IPS-NIHi7 (cell line): Measurements from ENCODE around the gene TCF12.
"Not testable (repeated sequence)": the region's sequence is repeated elsewhere in the genome, so short reads cannot be mapped to it uniquely, and the experiment has no call there.

Experiments used
- DNase-seq: peaks from one replicate; pipeline ENCODE4 v3.0.0; 2012; ENCODE audit warnings: mixed read lengths; ENCODE audit errors: extremely low spot score

Gene TCF12

DNA sequence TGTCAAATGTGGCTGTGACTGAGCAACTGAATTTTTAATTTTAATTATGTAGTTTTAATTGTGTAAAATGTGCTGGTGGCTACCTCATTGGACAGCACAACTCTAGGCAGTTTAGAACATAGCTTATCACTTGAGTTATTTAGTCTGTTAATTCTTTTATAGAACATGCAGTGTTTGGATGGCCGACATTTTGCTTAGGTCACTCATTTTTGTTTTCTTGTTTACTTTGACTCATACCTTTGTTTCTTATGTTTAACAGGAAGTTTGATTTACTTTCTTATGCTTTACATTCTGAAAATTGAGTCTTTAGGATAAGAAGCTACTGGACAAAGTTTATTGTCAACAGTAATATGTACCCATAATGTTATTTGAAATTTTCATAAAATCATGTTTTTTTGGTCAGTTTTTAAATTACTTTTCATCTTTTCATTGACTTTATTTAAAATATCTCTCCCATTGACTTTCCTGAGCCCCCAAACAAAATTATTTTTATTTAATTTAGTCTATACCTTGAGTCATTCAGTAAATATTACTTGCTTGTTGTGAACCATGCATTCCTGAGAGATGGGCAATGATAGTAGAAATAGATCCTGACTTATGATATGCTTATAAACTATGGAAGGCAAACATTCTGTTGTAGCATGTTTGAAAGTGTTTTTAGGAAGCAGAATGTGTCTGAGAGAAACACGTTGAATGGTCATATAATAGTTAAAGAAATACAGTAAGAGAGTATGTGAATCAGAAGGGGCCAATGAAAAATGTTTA, 60.6 kb downstream of the TCF12 start:
- no peak for DNase-seq

DNA sequence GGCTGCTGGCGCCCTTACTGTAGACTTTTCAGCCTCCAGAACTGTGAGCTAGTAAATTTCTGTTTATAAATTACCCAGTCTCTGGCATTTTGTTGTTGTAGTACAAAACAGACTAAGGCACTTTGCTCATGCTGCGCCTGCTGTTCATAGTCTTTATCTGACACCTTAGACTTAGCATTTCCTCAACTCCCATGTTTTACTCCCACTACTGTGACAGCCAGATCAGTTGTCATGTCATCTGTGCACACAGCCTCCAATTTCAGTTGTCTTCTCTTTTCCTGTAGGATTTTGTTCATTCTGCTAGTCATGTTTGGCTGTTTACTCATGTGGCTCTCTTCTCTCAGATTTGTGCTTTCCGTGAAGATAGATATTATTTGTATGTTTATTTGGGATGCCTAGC, 62.0 kb downstream of the TCF12 start:
- no peak for DNase-seq

- no peak for DNase-seq
Measured at GRCh38 chr15:56981160-56981559, 62.7 kb downstream of the TCF12 start.

- DNase-seq, result no peak
Measured at GRCh38 chr15:56982987-56983386, 64.5 kb downstream of the TCF12 start.

GRCh38 chr15:56984681-56985481, 66.4 kb downstream of the TCF12 start:
- no peak for DNase-seq

DNA sequence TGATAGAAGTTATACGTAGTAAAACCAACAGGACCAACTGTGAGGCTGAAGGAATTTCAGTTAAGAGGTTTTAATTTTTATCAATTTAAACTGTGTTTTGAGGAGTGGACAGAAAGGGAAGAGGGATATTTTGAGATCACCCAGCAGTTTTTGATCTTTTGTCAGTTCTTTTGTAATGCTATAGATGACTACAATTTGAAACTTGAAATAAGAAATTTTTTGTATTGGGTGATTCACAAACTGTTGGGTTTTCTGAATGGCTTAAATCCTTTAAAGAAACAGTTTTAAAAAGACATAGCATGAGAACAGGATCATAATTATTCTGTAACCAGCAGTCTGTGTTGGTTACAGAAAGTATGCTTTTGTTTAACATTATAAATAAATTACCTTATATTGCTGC, 67.4 kb downstream of the TCF12 start:
- DNase-seq, result no peak

GRCh38 chr15:56987286-56987685, 68.8 kb downstream of the TCF12 start:
- no peak for DNase-seq

GRCh38 chr15:56988219-56988618, 69.8 kb downstream of the TCF12 start:
- no peak for DNase-seq

GRCh38 chr15:56989411-56989924, 71.0 kb downstream of the TCF12 start:
- DNase-seq, result no peak

DNA sequence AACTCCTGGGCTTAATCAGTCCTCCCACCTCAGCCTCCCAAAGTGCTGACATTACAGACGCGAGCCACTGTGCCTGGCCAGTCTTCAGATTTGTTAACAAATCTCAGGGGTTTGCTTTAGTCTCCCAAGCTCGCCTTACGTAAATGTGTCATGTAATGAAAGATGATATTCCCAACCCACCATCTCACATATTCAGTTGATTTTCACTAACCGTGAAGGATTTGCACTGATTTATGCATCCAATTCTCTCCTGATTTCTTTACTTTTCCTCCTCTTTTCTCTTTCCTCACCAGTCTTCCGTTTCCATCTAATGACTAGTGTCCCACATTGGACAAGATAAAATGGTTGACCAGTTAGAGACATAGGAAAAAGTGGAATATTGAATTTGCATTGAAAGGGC, 72.6 kb downstream of the TCF12 start:
- no peak for DNase-seq

GRCh38 chr15:56992725-56993124, 74.3 kb downstream of the TCF12 start:
- no peak for DNase-seq

DNA sequence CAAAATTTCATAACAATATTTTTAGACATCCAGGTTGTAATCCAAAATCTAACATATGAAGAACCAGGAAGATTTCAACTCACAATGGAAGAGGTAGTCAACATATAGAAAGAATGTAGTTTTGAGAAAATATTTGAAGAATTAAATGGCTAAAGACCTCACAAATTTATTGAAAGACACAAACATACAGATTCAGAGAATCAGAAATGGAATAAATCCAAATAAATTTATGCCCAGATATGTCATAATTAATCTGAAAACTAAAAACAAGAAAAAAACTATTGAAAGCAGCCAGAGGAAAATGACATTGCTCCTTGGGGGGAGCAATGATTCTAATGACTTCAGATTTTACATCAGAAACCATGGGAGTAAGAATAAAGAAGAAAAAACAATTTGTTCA, 75.8 kb downstream of the TCF12 start:
- DNase-seq, result no peak

DNA sequence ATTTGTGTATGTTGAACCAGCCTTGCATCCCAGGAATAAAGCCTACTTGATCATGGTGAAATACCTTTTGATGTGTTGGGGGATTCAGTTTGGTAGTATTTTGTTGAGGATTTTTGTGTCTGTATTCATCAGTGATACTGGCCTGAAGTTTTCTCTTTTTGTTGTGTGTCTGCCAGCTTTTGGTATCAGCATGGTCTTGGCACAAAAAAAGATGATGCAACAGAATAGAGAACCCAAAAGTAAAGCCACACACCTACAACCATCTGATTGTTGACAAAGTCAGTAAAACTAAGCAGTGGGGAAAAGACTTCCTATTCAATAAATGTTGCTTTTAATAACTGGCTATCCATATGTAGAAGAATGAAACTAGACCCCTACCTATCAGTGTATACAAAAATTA, 77.6 kb downstream of the TCF12 start:
- DNase-seq, result no peak

DNA sequence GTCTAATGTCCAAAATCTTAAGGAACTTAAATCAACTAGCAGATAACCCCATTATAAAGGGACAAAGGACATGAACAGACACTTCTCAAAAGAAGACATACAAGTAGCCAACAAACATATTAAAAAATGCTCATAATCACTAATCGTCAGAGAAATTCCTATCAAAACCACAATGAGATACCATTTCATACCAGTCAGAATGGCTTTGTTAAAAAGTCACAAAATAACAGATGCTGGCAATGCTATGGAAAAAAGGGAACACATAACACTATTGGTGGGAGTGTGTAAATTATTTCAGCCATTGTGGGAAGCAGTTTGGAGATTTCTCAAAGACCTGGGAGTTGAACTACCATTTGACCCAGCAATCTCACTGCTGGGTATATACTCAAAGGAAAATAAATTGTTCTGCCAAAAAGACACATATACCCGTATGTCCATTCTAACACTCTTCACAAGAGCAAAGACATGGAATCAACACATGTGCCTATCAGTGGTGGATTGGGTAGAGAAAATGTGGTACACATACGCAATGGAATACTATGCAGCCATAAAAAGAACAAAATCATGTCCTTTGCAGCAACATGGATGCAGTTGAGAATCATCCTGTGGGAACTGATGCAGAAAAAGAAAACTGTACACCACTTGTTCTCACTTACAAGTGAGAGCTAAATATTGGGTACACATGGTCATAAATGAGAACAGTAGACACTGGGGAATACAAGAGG, 78.5 kb downstream of the TCF12 start:
- no peak for DNase-seq

DNA sequence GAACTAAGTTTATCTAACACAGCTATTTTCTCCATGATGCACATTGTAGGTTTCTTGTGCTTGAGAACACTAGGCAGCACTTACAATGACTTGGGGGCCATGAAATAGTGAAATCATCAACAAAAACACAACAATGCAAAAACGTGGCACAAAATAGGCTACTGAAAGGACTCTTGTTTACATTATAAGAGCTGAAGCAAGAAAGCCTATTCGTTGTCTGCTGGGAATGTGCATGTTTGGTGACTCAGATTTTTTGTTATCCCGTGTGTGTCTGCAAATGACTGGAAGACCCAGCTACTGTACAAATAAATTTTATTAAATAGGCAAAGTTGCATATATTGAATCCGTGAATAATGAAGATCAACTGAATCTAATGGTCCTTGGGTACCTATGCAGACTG, 85.0 kb downstream of the TCF12 start:
- no peak for DNase-seq

GRCh38 chr15:57005244-57005643, 86.8 kb downstream of the TCF12 start:
- DNase-seq, result no peak

- not testable (repeated sequence) for DNase-seq
Measured at GRCh38 chr15:57007797-57008196, 89.4 kb downstream of the TCF12 start.

DNA sequence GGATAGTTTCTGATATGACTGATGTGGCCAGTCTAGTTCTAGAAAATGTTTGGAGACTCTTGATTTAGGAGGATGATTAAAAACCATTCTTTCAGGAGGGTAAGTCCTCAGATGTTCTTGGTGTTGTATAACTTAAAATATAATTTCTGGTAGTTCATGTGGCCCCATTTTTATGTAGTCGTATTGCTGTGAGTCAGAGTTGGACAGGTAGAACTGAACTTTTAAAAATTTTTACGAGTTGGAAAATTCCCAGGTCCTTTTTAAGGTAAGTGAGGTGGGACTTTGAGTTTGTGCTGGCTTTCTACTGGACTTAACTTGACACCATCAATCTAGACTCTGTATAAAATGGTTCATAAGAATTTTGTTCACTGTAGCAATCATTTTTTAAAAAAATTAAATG, 92.3 kb downstream of the TCF12 start:
- no peak for DNase-seq

DNA sequence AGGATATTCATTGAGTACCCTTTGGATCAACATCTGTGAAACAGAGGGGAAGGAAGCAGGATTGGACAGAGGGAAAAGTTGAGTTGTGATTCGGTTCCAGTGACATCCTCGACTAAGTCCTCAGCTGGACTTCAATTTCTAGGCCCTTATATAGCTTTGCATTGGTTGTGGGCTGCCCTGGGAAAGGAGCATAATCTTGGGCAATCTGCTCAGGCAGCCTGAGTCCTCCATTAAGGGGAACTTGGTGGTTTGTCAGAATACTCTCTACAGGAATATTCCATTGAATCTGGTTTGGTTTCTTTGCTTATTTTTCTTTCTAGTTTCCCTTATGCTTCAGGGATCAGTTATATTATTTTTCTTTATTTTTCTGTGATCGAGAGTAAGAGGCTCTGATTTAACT, 94.1 kb downstream of the TCF12 start:
- no peak for DNase-seq

DNA sequence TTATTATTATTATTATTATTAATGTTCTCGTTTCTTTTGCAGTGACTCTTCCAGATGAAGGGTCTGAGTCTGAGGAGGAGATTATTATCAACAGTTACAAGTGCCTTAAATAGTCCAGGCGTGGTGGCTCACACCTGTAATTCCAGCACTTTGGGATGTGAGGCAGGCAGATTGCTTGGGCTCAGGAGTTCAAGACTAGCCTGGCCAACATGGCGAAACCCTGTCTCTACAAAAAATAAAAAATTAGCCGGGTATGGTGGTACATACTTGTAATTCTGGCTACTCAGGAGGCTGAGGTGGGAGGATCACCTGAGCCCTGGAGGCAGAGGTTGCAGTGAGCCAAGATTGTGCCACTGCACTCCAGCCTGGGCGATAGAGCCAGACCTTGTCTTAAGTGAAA, 96.5 kb downstream of the TCF12 start:
- not testable (repeated sequence) for DNase-seq

DNA sequence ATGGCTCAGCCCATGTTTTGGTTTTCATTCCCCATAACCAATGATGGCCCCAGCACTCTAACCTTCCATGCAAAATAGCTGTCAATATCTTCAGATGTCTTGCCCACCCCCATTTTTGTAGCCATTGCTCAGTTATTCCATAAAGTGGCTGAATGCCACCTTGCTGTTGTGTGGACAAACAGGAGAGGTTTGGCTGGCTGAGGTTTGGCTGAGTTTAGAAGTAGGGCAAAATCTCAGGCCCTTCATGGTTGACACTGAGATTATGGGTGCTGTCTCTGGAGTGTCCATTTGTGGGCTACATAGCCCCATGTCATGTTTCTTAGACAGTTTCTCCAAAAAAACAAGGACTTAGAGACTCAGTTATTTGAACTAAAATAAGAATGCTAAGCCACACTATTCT, 96.9 kb downstream of the TCF12 start:
- no peak for DNase-seq

DNA sequence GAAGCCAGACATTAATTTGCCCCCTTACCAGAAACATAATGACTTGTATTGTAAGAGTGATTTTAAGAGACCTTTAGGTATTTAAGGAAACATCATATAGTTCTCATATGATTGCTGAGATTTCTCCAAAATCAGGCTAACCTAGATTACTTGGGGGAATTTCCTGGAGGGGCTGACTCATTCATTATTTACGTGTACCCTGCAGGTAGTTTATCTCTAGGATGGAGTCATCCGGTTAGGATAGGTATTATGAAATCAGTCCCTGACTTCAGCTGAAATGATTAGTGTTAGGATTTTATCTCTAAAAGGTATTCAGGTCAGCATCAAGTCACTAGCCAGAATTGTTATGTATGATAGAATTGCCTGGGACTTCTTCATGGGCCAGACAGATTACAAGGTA, 97.5 kb downstream of the TCF12 start:
- no peak for DNase-seq
